NAMALWA (cell line): ENCODE results near the gene CSAG1.
"Not testable (repeated sequence)": the region's sequence is repeated elsewhere in the genome, so short reads cannot be mapped to it uniquely, and the experiment has no call there.

Experiments used
- DNase-seq: peaks from one replicate; pipeline ENCODE4 v3.0.0-alpha.2; 2015; ENCODE audit warnings: low spot score

CSAG1 gene, protein sequence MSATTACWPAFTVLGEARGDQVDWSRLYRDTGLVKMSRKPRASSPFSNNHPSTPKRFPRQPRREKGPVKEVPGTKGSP

DNA sequence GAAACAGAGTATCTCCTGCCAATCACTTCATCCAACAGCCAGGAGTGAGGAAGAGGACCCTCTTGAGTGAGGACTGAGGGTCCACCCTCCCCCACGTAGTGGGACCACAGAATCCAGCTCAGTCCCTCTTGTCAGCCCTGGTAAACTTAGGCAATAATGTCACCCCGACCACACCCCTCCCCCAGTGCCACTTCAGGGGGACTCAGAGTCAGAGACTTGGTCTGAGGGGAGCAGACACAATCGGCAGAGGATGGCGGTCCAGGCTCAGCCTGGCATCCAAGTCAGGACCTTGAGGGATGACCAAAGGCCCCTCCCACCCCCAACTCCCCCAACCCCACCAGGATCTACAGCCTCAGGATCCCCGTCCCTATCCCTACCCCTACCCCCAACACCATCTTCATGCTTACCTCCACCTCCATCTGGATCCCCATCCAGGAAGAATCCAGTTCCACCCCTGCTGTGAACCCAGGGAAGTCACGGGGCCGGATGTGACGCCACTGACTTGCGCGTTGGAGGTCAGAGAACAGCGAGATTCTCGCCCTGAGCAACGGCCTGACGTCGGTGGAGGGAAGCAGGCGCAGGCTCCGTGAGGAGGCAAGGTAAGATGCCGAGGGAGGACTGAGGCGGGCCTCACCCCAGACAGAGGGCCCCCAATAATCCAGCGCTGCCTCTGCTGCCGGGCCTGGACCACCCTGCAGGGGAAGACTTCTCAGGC, at the start of gene CSAG1, which contains the start of gene MAGEA12:
Gene CSAG1 (minus strand): TSS at position 461 of the 715 bp plus-strand sequence. CDS start 1,261 bp downstream, outside the sequence.
Gene MAGEA12 (plus strand): TSS at position 497 of the 715 bp plus-strand sequence. CDS start 2,405 bp downstream, outside the sequence.
- no peak for DNase-seq

DNA sequence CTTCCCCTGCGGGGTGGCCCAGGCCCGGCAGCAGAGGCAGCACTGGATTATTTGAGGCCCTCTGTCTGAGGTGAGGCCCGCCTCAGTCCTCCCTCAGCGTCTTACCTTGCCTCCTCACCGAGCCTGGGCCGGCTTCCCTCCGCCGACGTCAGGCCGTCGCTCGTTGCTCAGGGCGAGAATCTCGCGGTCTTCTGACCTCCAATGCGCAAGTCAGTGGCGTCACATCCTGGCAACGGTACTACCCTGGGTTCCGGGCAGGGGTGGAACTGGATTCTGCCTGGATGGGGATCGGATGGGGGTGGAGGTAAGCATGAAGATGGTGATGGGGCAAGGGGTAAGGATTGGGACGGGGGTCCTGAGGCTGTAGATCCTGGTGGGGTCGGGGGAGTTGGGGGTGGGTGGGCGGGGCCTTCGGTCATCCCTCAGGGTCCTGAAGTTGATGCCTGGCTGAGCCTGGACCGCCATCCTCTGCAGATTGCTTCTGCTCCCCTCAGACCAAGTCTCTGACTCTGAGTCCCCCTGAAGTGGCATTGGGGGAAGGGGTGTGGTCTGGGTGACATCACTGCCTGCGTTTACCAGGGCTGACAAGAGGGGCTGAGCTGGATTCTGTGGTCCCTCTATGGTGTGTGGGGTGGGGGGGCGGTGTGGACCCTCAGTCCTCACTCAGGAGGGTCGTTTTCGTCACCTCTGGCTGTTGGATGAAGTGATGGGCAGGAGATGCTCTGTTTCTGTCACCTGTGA, 36.2 kb upstream of the CSAG1 start, which contains the start of gene MAGEA6:
Gene MAGEA6 (minus strand): TSS at position 141 of the 741 bp plus-strand sequence. CDS start 2,039 bp downstream, outside the sequence.
- DNase-seq, result not testable (repeated sequence)

DNA sequence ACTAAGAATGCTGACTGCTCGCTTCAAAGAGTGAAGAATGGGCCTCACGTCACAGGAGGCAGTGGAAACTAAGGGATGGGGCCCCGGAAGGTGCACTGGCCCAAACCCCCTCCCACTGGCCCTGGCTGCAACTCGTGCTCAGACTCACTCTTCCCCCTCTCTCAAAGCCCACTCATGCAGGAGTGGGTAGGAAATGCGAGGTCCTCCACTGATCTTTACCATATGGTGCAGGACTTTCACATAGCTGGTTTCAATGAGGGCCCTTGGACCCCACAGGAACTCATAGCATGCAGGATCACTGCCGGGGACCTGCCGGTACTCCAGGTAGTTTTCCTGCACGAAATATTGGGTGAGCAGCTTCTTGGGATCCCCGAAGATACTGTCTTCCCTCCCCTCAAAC, 33.0 kb upstream of the CSAG1 start:
- DNase-seq, result not testable (repeated sequence)

DNA sequence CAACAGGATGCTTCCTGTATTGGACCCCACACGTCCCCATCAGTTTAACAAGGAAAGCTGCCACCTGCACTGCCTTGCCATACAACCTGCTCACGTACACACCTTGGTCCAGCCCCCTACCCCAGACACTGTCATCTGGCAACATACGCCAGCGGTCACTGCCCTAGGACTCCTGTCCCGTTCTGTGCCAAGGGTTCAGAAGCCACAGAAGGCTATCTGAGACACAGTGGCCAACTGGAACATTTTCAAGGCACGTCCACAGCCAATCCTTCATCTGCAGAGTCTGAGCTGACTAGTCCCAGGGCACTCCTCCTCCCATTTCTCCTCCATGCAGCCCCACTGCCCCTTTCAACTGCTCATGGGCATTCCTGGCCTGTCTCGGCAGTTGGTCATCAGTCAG, 28.1 kb upstream of the CSAG1 start:
- not testable (repeated sequence) for DNase-seq

DNA sequence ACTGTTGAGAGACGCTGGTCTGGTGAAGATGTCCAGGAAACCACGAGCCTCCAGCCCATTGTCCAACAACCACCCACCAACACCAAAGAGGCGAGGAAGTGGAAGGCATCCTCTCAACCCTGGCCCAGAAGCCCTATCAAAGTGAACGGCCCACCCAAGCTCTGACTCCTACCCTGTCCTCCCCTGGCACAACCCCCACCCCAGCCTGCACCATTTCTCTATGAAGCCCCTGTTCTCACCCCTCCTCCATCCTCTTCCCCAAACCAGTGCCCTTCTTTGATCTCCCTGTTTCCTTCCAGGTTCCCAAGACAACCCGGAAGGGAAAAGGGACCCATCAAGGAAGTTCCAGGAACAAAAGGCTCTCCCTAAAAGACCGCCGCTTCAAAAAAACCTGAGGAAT, 26.0 kb upstream of the CSAG1 start:
- DNase-seq, result not testable (repeated sequence)

DNA sequence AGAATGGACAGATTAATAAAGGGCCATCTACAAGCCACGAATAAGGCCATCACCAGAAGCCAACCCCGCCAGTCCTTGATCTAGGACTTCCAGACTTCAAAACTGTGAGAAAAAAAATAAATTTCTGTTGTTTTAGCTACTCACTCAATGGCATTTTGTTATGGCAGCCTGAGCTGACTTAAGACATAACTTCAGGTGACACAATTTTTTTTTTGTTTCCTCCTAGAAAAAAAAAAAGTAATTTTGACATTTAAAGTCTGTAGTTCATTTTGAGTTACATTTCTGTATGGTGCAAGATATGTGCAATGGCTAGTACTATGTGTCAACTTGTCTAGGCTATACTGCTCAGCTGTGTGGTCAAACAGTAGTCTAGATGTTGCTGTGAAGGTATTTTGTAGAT, 25.4 kb upstream of the CSAG1 start, which contains the start of gene CSAG3:
Gene CSAG3 (plus strand): TSS at position 301 of the 400 bp plus-strand sequence.
- not testable (repeated sequence) for DNase-seq

DNA sequence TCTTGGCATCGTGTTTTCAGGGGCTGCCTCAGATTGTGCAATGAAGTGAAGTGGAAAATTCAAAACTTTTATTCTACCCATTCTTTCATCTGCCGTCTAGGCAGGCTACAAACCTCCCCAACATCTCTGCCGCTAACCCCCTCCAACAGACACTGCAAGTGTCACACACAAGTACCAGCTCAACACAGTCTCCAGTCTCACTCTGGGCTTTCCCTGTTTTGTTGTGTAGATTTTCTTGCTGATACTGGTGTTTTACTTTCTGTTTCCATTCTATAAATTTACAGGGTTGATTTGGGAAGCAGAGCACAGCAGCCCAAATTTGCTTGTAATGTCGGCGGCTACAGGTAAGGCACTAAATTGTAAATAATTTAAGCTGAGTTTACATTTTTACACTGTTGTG, 21.4 kb upstream of the CSAG1 start:
- DNase-seq, result not testable (repeated sequence)

DNA sequence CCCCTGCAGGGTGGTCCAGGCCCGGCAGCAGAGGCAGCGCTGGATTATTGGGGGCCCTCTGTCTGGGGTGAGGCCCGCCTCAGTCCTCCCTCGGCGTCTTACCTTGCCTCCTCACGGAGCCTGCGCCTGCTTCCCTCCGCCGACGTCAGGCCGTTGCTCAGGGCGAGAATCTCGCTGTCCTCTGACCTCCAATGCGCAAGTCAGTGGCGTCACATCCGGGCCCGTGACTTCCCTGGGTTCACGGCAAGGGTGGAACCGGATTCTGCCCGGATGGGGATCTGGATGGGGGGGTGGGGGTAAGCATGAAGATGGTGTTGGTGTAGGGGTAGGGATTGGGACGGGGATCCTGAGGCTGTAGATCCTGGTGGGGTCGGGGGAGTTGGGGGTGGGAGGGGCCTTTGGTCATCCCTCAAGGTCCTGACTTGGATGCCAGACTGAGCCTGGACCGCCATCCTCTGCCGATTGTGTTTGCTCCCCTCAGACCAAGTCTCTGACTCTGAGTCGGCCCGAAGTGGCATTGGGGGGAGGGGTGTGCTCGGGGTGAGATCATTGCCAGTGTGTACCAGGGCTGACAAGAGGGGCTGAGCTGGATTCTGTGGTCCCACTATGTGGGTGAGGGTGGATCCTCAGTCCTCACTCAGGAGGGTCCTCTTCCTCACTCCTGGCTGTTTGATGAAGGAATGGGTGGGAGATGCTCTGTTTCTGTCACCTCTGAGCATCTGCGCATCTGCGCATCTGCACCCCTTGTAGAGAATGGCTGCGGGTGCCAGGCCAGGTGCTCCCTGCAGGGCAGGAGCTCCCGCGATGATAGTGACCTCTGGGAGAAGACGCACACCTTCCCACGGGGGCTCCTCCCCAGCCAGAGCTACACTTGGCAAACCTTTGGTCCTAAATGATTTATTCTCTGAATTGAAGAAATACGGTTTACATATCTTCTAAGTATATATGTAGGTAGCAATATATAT, 20.4 kb upstream of the CSAG1 start, which contains the start of gene MAGEA2:
Gene MAGEA2 (minus strand): TSS at position 157 of the 965 bp plus-strand sequence. CDS start 2,479 bp downstream, outside the sequence.
- not testable (repeated sequence) for DNase-seq

DNA sequence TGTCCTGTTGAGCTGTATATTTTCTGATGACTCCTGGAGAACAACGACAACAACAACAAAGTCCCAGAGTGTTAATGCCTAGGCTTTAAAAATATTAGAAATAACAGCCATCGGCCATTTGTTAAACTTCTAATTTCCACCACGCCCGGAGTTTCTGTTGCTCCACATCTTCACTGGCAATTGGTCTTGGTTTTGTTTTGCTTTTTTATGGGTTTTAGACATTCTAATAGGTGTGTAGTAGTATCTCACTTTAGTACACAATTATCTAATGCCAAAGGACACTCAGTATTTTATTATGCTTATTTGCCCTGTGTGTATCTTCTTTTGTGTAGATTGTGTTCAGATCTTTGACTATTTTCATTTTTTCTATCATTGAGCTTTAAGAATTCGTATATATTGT, 5.0 kb upstream of the CSAG1 start:
- DNase-seq, result no peak

DNA sequence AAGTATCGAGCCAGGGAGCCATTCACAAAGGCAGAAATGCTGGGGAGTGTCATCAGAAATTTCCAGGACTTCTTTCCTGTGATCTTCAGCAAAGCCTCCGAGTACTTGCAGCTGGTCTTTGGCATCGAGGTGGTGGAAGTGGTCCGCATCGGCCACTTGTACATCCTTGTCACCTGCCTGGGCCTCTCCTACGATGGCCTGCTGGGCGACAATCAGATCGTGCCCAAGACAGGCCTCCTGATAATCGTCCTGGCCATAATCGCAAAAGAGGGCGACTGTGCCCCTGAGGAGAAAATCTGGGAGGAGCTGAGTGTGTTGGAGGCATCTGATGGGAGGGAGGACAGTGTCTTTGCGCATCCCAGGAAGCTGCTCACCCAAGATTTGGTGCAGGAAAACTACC, 3.0 kb upstream of the CSAG1 start:
- not testable (repeated sequence) for DNase-seq

DNA sequence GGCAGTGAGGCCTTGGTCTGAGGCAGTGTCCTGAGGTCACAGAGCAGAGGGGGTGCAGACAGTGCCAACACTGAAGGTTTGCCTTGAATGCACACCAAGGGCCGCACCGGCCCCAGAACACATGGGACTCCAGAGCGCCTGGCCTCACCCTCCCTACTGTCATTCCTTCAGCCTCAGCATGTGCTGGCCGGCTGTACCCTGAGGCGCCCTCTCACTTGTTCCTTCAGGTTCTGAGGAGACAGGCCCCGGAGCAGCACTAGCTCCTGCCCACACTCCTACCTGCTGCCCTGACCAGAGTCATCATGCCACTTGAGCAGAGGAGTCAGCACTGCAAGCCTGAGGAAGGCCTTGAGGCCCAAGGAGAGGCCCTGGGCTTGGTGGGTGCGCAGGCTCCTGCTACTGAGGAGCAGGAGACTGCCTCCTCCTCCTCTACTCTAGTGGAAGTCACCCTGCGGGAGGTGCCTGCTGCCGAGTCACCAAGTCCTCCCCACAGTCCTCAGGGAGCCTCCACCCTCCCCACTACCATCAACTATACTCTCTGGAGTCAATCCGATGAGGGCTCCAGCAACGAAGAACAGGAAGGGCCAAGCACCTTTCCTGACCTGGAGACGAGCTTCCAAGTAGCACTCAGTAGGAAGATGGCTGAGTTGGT, 2.5 kb upstream of the CSAG1 start:
- no peak for DNase-seq

DNA sequence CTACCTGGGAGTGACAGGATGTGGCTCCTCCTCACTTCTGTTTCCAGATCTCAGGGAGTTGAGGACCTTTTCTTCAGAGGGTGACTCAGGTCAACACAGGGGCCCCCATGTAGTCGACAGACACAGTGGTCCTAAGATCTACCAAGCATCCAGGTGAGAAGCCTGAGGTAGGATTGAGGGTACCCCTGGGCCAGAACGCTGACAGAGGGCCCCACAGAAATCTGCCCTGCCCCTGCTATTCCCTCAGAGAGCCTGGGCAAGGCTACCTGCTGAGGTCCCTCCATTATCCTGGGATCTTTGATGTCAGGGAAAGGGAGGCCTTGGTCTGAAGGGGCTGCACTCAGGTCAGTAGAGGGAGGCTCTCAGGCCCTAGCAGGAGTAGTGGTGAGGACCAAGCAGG, 1.6 kb upstream of the CSAG1 start:
- DNase-seq, result no peak

DNA sequence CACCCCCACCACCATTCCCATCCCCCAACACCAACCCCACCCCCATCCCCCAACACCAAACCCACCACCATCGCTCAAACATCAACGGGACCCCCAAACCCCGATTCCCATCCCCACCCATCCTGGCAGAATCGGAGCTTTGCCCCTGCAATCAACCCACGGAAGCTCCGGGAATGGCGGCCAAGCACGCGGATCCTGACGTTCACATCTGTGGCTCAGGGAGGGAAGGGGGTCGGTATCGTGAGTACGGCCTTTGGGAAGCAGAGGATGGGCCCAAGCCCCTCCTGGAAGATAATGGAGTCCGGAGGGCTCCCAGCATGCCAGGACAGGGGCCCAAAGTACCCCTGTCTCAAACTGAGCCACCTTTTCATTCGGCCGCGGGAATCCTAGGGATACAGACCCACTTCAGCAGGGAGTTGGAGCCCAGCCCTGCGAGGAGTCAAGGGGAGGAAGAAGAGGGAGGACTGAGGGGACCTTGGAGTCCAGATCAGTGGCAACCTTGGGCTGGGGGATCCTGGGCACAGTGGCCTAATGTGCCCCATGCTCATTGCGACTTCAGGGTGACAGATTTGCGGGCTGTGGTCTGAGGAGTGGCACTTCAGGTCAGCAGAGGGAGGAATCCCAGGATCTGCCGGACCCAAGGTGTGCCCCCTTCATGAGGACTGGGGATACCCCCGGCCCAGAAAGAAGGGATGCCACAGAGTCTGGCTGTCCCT, 780 bp upstream of the CSAG1 start:
- DNase-seq, result not testable (repeated sequence)

DNA sequence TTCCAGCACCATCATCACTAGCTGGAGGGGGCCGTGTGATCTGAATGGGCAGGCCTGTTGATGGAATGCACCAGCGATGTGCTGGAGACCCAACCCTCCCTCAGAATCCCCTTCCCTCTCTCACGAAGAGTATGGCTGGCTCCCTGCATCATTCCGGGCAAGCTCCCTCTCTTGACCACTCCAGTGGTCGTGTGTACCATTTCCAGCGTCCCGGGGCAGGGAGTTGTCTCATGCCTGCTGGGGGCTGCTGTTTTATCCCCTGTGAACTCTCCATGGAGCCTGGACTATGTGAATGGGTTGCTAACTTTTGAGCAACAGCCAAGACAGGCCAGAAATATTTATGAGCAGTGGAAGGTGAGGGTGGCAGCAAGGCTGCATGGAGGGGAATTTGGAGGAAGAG, 8.1 kb downstream of the CSAG1 start:
- no peak for DNase-seq

DNA sequence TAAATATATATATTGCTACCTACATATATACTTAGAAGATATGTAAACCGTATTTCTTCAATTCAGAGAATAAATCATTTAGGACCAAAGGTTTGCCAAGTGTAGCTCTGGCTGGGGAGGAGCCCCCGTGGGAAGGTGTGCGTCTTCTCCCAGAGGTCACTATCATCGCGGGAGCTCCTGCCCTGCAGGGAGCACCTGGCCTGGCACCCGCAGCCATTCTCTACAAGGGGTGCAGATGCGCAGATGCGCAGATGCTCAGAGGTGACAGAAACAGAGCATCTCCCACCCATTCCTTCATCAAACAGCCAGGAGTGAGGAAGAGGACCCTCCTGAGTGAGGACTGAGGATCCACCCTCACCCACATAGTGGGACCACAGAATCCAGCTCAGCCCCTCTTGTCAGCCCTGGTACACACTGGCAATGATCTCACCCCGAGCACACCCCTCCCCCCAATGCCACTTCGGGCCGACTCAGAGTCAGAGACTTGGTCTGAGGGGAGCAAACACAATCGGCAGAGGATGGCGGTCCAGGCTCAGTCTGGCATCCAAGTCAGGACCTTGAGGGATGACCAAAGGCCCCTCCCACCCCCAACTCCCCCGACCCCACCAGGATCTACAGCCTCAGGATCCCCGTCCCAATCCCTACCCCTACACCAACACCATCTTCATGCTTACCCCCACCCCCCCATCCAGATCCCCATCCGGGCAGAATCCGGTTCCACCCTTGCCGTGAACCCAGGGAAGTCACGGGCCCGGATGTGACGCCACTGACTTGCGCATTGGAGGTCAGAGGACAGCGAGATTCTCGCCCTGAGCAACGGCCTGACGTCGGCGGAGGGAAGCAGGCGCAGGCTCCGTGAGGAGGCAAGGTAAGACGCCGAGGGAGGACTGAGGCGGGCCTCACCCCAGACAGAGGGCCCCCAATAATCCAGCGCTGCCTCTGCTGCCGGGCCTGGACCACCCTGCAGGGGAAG, 19.4 kb downstream of the CSAG1 start, which contains the start of gene MAGEA2B:
Gene MAGEA2B (plus strand): TSS at position 814 of the 973 bp plus-strand sequence. CDS start 2,479 bp downstream, outside the sequence.
- DNase-seq, result not testable (repeated sequence)

DNA sequence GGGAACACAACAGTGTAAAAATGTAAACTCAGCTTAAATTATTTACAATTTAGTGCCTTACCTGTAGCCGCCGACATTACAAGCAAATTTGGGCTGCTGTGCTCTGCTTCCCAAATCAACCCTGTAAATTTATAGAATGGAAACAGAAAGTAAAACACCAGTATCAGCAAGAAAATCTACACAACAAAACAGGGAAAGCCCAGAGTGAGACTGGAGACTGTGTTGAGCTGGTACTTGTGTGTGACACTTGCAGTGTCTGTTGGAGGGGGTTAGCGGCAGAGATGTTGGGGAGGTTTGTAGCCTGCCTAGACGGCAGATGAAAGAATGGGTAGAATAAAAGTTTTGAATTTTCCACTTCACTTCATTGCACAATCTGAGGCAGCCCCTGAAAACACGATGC, 20.3 kb downstream of the CSAG1 start:
- DNase-seq, result not testable (repeated sequence)

DNA sequence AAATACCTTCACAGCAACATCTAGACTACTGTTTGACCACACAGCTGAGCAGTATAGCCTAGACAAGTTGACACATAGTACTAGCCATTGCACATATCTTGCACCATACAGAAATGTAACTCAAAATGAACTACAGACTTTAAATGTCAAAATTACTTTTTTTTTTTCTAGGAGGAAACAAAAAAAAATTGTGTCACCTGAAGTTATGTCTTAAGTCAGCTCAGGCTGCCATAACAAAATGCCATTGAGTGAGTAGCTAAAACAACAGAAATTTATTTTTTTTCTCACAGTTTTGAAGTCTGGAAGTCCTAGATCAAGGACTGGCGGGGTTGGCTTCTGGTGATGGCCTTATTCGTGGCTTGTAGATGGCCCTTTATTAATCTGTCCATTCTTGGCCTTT, 24.3 kb downstream of the CSAG1 start, which contains the start of gene CSAG2:
Gene CSAG2 (minus strand): TSS at position 101 of the 400 bp plus-strand sequence. CDS start 161 bp downstream, outside the sequence.
- DNase-seq, result not testable (repeated sequence)

DNA sequence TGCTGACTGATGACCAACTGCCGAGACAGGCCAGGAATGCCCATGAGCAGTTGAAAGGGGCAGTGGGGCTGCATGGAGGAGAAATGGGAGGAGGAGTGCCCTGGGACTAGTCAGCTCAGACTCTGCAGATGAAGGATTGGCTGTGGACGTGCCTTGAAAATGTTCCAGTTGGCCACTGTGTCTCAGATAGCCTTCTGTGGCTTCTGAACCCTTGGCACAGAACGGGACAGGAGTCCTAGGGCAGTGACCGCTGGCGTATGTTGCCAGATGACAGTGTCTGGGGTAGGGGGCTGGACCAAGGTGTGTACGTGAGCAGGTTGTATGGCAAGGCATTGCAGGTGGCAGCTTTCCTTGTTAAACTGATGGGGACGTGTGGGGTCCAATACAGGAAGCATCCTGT, 27.0 kb downstream of the CSAG1 start:
- DNase-seq, result not testable (repeated sequence)

DNA sequence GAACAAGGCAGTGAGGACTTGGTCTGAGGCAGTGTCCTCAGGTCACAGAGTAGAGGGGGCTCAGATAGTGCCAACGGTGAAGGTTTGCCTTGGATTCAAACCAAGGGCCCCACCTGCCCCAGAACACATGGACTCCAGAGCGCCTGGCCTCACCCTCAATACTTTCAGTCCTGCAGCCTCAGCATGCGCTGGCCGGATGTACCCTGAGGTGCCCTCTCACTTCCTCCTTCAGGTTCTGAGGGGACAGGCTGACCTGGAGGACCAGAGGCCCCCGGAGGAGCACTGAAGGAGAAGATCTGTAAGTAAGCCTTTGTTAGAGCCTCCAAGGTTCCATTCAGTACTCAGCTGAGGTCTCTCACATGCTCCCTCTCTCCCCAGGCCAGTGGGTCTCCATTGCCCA, 33.1 kb downstream of the CSAG1 start:
- not testable (repeated sequence) for DNase-seq
